GM12891 (cell line): Measurements from ENCODE around the gene NRIP1.

ENCODE experiments used
- POLR2AphosphoS5 ChIP-seq: IDR thresholded peaks from 2 replicates; pipeline ENCODE4 v1.6.1; 2011; ENCODE audit warnings: low read depth, low read length, control low read depth
- TAF1 ChIP-seq: IDR thresholded peaks from 2 replicates; pipeline ENCODE4 v1.6.1; 2011; ENCODE audit warnings: low read depth, low read length, control low read depth

GRCh38 chr21:14943616-14944015 lies 121.2 kb downstream of the NRIP1 start:
- TF ChIP-seq POLR2AphosphoS5 (no peak), TAF1 (no peak)
